GM12878 (cell line): Measurements from ENCODE around the gene CENPQ. TPM values are rescaled to one million over a fixed set of nuclear protein-coding genes. Genes with fewer than 3 reads are reported as not detected.

Source experiments
- CUX1 ChIP-seq: IDR thresholded peaks from 2 replicates; pipeline ENCODE4 v1.6.1; 2012; ENCODE audit warnings: improper control_type of control experiment, low read depth, low read length; ENCODE audit not compliant: insufficient replicate concordance
- E2F4 ChIP-seq: IDR thresholded peaks from 2 replicates; pipeline ENCODE4 v1.6.1; 2012; ENCODE audit warnings: low read depth, low read length, improper control_type of control experiment
- HCFC1 ChIP-seq: fragments of 150-350 bp; IDR thresholded peaks from 2 replicates; pipeline ENCODE4 v1.6.1; 2014; ENCODE audit warnings: low read length
- IKZF1 ChIP-seq: fragments of 450-650 bp; conservative IDR thresholded peaks from 2 replicates; pipeline ENCODE4 v1.6.1; 2017; ENCODE audit warnings: antibody characterized with exemption, mild to moderate bottlenecking
- NRF1 ChIP-seq: conservative IDR thresholded peaks from 2 replicates; pipeline ENCODE4 v1.6.1; 2011; ENCODE audit warnings: mild to moderate bottlenecking, low read depth, low read length, improper control_type of control experiment
- polyA plus RNA-seq, 11 experiments: library from polyadenylated mRNA; depleted of rRNA in 4 of 11; unstranded in 6 of 11; stranded (reverse) in 5 of 11; fragments of >200 nt; fragmentation: Nextera tagmentation in 4 of 11; fragmentation: Illumina TruSeq in 1 of 11; extraction: Ambion mirVana in 4 of 11; extraction: Trizol in 1 of 11; gene quantifications; 1 replicate in 1 of 11; 2 replicates in 10 of 11; pipeline versions ENCODE4 v1.2.1 to v1.2.3, GENCODE V29; 2011 to 2016; ENCODE audit warnings: inconsistent platforms in 2 of 11, missing spikeins in 2 of 11, low read depth in 1 of 11
- total RNA-seq, 4 experiments: library from RNA; depleted of rRNA in 3 of 4; stranded (reverse); fragments of >200 nt in 3 of 4; fragmentation: Illumina TruSeq in 1 of 4; extraction: Trizol in 1 of 4; gene quantifications; 2 replicates each; pipeline versions ENCODE4 v1.2.1 to v1.2.3, GENCODE V29; 2013 to 2021

CENPQ gene
- total and polyA plus RNA-seq, 10 of the 15 experiments (the other 5 are each of a cell fraction or from before 2014, with no cell fraction given): 7.4 to 34.2 (median 17.8) TPM

- no peak for TF ChIP-seq CUX1
- no peak for TF ChIP-seq NRF1
- TF ChIP-seq E2F4: no peak
- no peak for TF ChIP-seq HCFC1
- no peak for TF ChIP-seq IKZF1
- TF ChIP-seq, all 136 proteins: peak for 0
Measured at GRCh38 chr6:49522710-49523593, 59.8 kb downstream of the CENPQ start (continued).
